HEK293T (cell line): ENCODE results near the gene CUX1.

Source experiments
- CTCF ChIA-PET: fragments of 350-600 bp; formaldehyde crosslinking; extraction: SDS; loops from one replicate; lab custom pipeline; 2021; ENCODE audit warnings: antibody characterized with exemption, inconsistent platforms; lab: Yijun Ruan, JAX
- POLR2A ChIA-PET: fragments of 350-600 bp; formaldehyde crosslinking; extraction: SDS; loops from one replicate; lab custom pipeline; 2020; ENCODE audit warnings: antibody characterized with exemption, inconsistent platforms; lab: Yijun Ruan, JAX
- DNase-seq: peaks from one replicate; pipeline ENCODE4 v3.0.0; 2012; ENCODE audit warnings: mixed read lengths; ENCODE audit errors: extremely low spot score
- ARNT ChIP-seq: fragments of 450-650 bp; IDR thresholded peaks from 2 replicates; pipeline ENCODE4 v1.6.1; 2017; ENCODE audit warnings: mild to moderate bottlenecking
- BHLHE40 ChIP-seq: fragments of 450-650 bp; IDR thresholded peaks from 2 replicates; pipeline ENCODE4 v1.6.1; 2016; ENCODE audit warnings: mild to moderate bottlenecking, moderate library complexity, borderline replicate concordance
- CTBP1 ChIP-seq: fragments of 450-650 bp; IDR thresholded peaks from 2 replicates; pipeline ENCODE4 v1.6.1; 2016; ENCODE audit warnings: borderline replicate concordance
- ELF4 ChIP-seq: fragments of 450-650 bp; IDR thresholded peaks from 2 replicates; pipeline ENCODE4 v1.6.1; 2017; ENCODE audit warnings: antibody characterized with exemption
- FOXA1 ChIP-seq: fragments of 450-650 bp; IDR thresholded peaks from 2 replicates; pipeline ENCODE4 v1.6.1; 2016; ENCODE audit warnings: mild to moderate bottlenecking
- FOXK2 ChIP-seq: fragments of 450-650 bp; IDR thresholded peaks from 2 replicates; pipeline ENCODE4 v1.6.1; 2016; ENCODE audit warnings: mild to moderate bottlenecking
- FOXM1 ChIP-seq: fragments of 450-650 bp; IDR thresholded peaks from 2 replicates; pipeline ENCODE4 v1.6.1; 2017; ENCODE audit warnings: mild to moderate bottlenecking, borderline replicate concordance
- HDGF ChIP-seq: fragments of 450-650 bp; IDR thresholded peaks from 2 replicates; pipeline ENCODE4 v1.6.1; 2017; ENCODE audit warnings: antibody characterized with exemption, borderline replicate concordance
- L3MBTL2 ChIP-seq: fragments of 450-650 bp; conservative IDR thresholded peaks from 2 replicates; pipeline ENCODE4 v1.6.1; 2016; ENCODE audit warnings: mild to moderate bottlenecking
- LEF1 ChIP-seq: fragments of 450-650 bp; IDR thresholded peaks from 2 replicates; pipeline ENCODE4 v1.6.1; 2017; ENCODE audit warnings: mild to moderate bottlenecking, borderline replicate concordance
- NFRKB ChIP-seq: fragments of 450-650 bp; IDR thresholded peaks from 2 replicates; pipeline ENCODE4 v1.6.1; 2016; ENCODE audit warnings: mild to moderate bottlenecking, moderate library complexity
- PKNOX1 ChIP-seq: fragments of 450-650 bp; IDR thresholded peaks from 2 replicates; pipeline ENCODE4 v1.6.1; 2016
- SP1 ChIP-seq: fragments of 450-650 bp; IDR thresholded peaks from 2 replicates; pipeline ENCODE4 v1.6.1; 2017
- SUZ12 ChIP-seq: fragments of 450-650 bp; IDR thresholded peaks from 2 replicates; pipeline ENCODE4 v1.6.1; 2016; ENCODE audit warnings: mild to moderate bottlenecking
- TARDBP ChIP-seq: fragments of 450-650 bp; IDR thresholded peaks from 2 replicates; pipeline ENCODE4 v1.6.1; 2016
- ZNF384 ChIP-seq: fragments of 450-650 bp; IDR thresholded peaks from 2 replicates; pipeline ENCODE4 v1.6.1; 2016

The CUX1 gene

GRCh38 chr7:101862280-101863220 is 45.1 kb downstream of the CUX1 start:
- ChIA-PET CTCF (interaction anchor here (0.7 to 1.0 kb wide), 3 partner anchors 8 to 57 kb away, joined by 3 to 5 read pairs (median 4); no protein-coding TSS in a partner anchor), POLR2A (no interaction called here)
- peak; percentile 64 for DNase-seq
- TF ChIP-seq PKNOX1: peak; percentile 38
- no peak for TF ChIP-seq HDGF

GRCh38 chr7:101863598-101863997 is 46.2 kb downstream of the CUX1 start:
- ChIA-PET POLR2A (no interaction called here), CTCF (no interaction called here)
- TF ChIP-seq ARNT (no peak), TARDBP (no peak), L3MBTL2 (no peak), PKNOX1 (no peak), CTBP1 (no peak), SUZ12 (no peak), FOXK2 (no peak), BHLHE40 (no peak), ELF4 (no peak), ZNF384 (no peak), NFRKB (no peak), SP1 (no peak), HDGF (no peak)
- no peak for DNase-seq

DNA sequence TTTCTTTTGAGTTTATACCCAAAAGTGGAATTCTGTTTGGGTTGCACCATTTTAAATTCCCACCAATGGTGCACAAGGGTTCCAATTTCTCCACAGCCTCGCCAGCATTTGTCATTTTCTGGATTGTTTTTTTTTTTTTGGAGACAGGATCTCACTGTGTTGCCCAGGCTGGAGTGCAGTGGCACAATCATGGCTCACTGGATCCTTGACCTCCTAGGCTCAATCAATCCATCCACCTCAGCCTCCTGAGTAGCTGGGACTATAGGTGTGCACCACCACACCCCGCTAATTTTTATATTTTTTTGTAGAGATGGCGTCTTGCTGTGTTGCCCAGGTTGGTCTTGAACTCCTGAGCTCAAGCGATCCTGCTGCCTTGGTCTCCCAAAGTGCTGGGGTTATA is 46.6 kb downstream of the CUX1 start:
- no peak for TF ChIP-seq ARNT
- no peak for TF ChIP-seq NFRKB
- no peak for TF ChIP-seq HDGF
- TF ChIP-seq PKNOX1: no peak
- no peak for TF ChIP-seq FOXA1
- TF ChIP-seq BHLHE40: no peak
- TF ChIP-seq ZNF384: no peak
- TF ChIP-seq FOXM1: no peak
- no peak for TF ChIP-seq SP1
- no peak for TF ChIP-seq SUZ12
- no peak for TF ChIP-seq ELF4
- CTCF ChIA-PET: no interaction called here
- POLR2A ChIA-PET: no interaction called here
- DNase-seq: no peak

- TF ChIP-seq ARNT (no peak), HDGF (no peak), NFRKB (no peak), FOXM1 (no peak), SUZ12 (no peak), CTBP1 (no peak), ZNF384 (no peak), ELF4 (no peak), SP1 (no peak), FOXA1 (no peak), L3MBTL2 (no peak), TARDBP (no peak), FOXK2 (no peak), LEF1 (no peak)
- CTCF ChIA-PET: no interaction called here
- POLR2A ChIA-PET: no interaction called here
- no peak for DNase-seq
Observed at GRCh38 chr7:101865031-101865430, 47.6 kb downstream of the CUX1 start.

- TF ChIP-seq ARNT (no peak), LEF1 (no peak), BHLHE40 (no peak), PKNOX1 (no peak), CTBP1 (no peak), L3MBTL2 (no peak)
- ChIA-PET POLR2A (no interaction called here), CTCF (no interaction called here)
Observed at GRCh38 chr7:101865455-101865854, 48.0 kb downstream of the CUX1 start.

DNA sequence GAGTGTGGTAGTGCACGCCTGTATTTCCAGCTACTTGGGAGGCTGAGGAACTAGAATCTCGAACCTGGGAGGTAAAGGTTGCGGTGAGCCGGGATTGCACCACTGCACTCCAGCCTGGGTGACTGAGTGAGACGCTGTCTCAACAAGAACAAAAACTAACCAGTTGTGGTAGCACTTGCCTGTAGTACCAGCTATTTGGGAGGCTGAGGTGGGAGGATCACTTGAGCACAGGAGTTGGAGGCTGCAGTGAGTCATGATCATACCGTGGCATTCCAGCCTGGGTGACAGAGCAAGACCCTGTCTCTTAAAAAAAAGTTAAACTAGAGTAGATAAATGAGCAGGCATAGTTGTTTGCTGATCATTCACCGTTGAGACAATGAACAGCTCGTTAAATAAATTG is 48.9 kb downstream of the CUX1 start:
- ChIA-PET CTCF (interaction anchor here (1.0 kb wide), 1 partner anchor 16 kb away, joined by 3 read pairs; no protein-coding TSS in a partner anchor), POLR2A (no interaction called here)
- TF ChIP-seq SUZ12 (no peak), ARNT (no peak)
- DNase-seq: no peak

More at GRCh38 chr7:101865455-101865854, 48.0 kb downstream of the CUX1 start:
- DNase-seq: no peak
